Endothelial cell (in vitro differentiated cells): ENCODE data around the gene CDKAL1. TPM values are rescaled to one million over a fixed set of nuclear protein-coding genes. Genes with fewer than 3 reads are reported as not detected.

Source experiments
- DNase-seq: peaks from one replicate; pipeline ENCODE4 v3.0.0; 2021; ENCODE audit warnings: low spot score
- H3K27ac Mint-ChIP-seq: one replicate; pipeline ENCODE4 v1.8.0; 2021; ENCODE audit warnings: mixed read lengths, inconsistent platforms; ENCODE audit not compliant: unreplicated experiment
- H3K27me3 Mint-ChIP-seq: one replicate; pipeline ENCODE4 v1.8.0; 2021; ENCODE audit warnings: mild to moderate bottlenecking, moderate library complexity, mixed read lengths, inconsistent platforms; ENCODE audit not compliant: unreplicated experiment
- H3K36me3 Mint-ChIP-seq: one replicate; pipeline ENCODE4 v1.8.0; 2021; ENCODE audit warnings: mild to moderate bottlenecking, low read depth, mixed read lengths, inconsistent platforms; ENCODE audit not compliant: unreplicated experiment
- H3K4me1 Mint-ChIP-seq: one replicate; pipeline ENCODE4 v1.8.0; 2021; ENCODE audit warnings: mild to moderate bottlenecking, mixed read lengths, inconsistent platforms; ENCODE audit not compliant: unreplicated experiment
- H3K4me3 Mint-ChIP-seq: one replicate; pipeline ENCODE4 v1.8.0; 2021; ENCODE audit warnings: mild to moderate bottlenecking, mixed read lengths, inconsistent platforms; ENCODE audit not compliant: unreplicated experiment
- H3K9me3 Mint-ChIP-seq: one replicate; pipeline ENCODE4 v1.8.0; 2021; ENCODE audit warnings: mixed read lengths, inconsistent platforms; ENCODE audit not compliant: unreplicated experiment
- CTCF ChIP-seq: fragments of 200-600 bp; sonication (generic); IDR thresholded peaks from one replicate; pipeline ENCODE4 v1.5.0; 2021; ENCODE audit warnings: antibody characterized with exemption; ENCODE audit not compliant: unreplicated experiment
- total RNA-seq: library from RNA; stranded (reverse); fragmentation: NEBNext Ultra II Directional; extraction: Animal tissue kit (Norgen Biotek cat#: 25700); gene quantifications from one replicate; pipeline ENCODE4 v1.2.1, GENCODE V29; 2021; ENCODE audit not compliant: unreplicated experiment

The CDKAL1 gene
- total RNA-seq, 1 donor from 2014 or later = 43.9 TPM

GRCh38 chr6:21222656-21223055 is 688.4 kb downstream of the CDKAL1 start:
- no peak overlapping the region for H3K4me3 Mint-ChIP-seq
- no peak for DNase-seq
- H3K27me3 Mint-ChIP-seq = no peaks in the 10 kb centered on the region
- no peak overlapping the region for H3K27ac Mint-ChIP-seq
- TF ChIP-seq CTCF = no peak
- H3K9me3 Mint-ChIP-seq = no peaks in the 10 kb centered on the region
- H3K4me1 Mint-ChIP-seq = no peaks in the 10 kb centered on the region
- peaks cover 6% of the 10 kb centered on the region for H3K36me3 Mint-ChIP-seq

GRCh38 chr6:21225912-21226311 is 691.7 kb downstream of the CDKAL1 start:
- no peak overlapping the region for H3K27ac Mint-ChIP-seq
- no peak overlapping the region for H3K4me3 Mint-ChIP-seq
- H3K27me3 Mint-ChIP-seq = no peaks in the 10 kb centered on the region
- DNase-seq = no peak
- no peaks in the 10 kb centered on the region for H3K9me3 Mint-ChIP-seq
- peaks cover 11% of the 10 kb centered on the region for H3K4me1 Mint-ChIP-seq
- H3K36me3 Mint-ChIP-seq = peaks cover 15% of the 10 kb centered on the region
- no peak for TF ChIP-seq CTCF

- Mint-ChIP-seq H3K27ac (no peak overlapping the region), H3K4me3 (no peak overlapping the region)
These were observed 693.2 kb downstream of the CDKAL1 start for GRCh38 chr6:21227486-21227885.

GRCh38 chr6:21228411-21228810 is 694.2 kb downstream of the CDKAL1 start:
- no peak for DNase-seq
- Mint-ChIP-seq H3K27ac (no peak overlapping the region), H3K4me1 (peaks cover 11% of the 10 kb centered on the region), H3K27me3 (peaks cover 2% of the 10 kb centered on the region), H3K9me3 (no peaks in the 10 kb centered on the region), H3K36me3 (peaks cover 19% of the 10 kb centered on the region), H3K4me3 (no peak overlapping the region)
- TF ChIP-seq CTCF = no peak

More at GRCh38 chr6:21227486-21227885, 693.2 kb downstream of the CDKAL1 start:
- peaks cover 11% of the 10 kb centered on the region for H3K36me3 Mint-ChIP-seq
- TF ChIP-seq CTCF = no peak
- no peaks in the 10 kb centered on the region for H3K27me3 Mint-ChIP-seq
- H3K4me1 Mint-ChIP-seq = peaks cover 11% of the 10 kb centered on the region
- no peaks in the 10 kb centered on the region for H3K9me3 Mint-ChIP-seq
- DNase-seq = no peak

GRCh38 chr6:21228876-21229460 is 694.7 kb downstream of the CDKAL1 start:
- peaks cover 11% of the 10 kb centered on the region for H3K4me1 Mint-ChIP-seq
- no peak overlapping the region for H3K27ac Mint-ChIP-seq
- no peak overlapping the region for H3K4me3 Mint-ChIP-seq

More at GRCh38 chr6:21228876-21229460, 694.7 kb downstream of the CDKAL1 start:
- Mint-ChIP-seq H3K9me3 (no peaks in the 10 kb centered on the region), H3K27me3 (peaks cover 4% of the 10 kb centered on the region), H3K36me3 (peaks cover 24% of the 10 kb centered on the region)
- no peak for DNase-seq
- no peak for TF ChIP-seq CTCF
